GM12878 (cell line): Measurements from ENCODE around the gene WNK2.
A peak's percentile ranks its signal among the peaks of the same experiment; 100 is the strongest.

Experiments
- IRF5 ChIP-seq: fragments of 450-650 bp; IDR thresholded peaks from 2 replicates; pipeline ENCODE4 v1.6.1; 2017; ENCODE audit warnings: borderline replicate concordance
- POLR2AphosphoS5 ChIP-seq: IDR thresholded peaks from 2 replicates; pipeline ENCODE4 v1.6.1; 2011; ENCODE audit warnings: mild to moderate bottlenecking, low read length, inconsistent platforms
- STAT1 ChIP-seq: fragments of 450-650 bp; conservative IDR thresholded peaks from 2 replicates; pipeline ENCODE4 v1.6.1; 2014; ENCODE audit warnings: antibody characterized with exemption, mild to moderate bottlenecking
- TF ChIP-seq, protein P1 (sequence below): IDR thresholded peaks from 2 replicates; pipeline ENCODE4 v1.6.1; 2011; ENCODE audit warnings: mild to moderate bottlenecking, low read depth, low read length, moderate library complexity; ENCODE audit not compliant: insufficient replicate concordance
- TF ChIP-seq, protein P2 (sequence below), 3 experiments: IDR thresholded peaks in 2 of 3; conservative IDR thresholded peaks in 1 of 3; 2 replicates each; pipeline ENCODE4 v1.5.1; 2011; ENCODE audit warnings: low read depth in 3 of 3, low read length in 3 of 3, mild to moderate bottlenecking in 3 of 3, control low read depth in 2 of 3, moderate library complexity in 2 of 3, inconsistent platforms in 1 of 3, mixed read lengths in 1 of 3; ENCODE audit not compliant: control insufficient read depth in 2 of 3, insufficient read depth in 1 of 3; ENCODE audit errors: extremely low read depth in 1 of 3

DNA sequence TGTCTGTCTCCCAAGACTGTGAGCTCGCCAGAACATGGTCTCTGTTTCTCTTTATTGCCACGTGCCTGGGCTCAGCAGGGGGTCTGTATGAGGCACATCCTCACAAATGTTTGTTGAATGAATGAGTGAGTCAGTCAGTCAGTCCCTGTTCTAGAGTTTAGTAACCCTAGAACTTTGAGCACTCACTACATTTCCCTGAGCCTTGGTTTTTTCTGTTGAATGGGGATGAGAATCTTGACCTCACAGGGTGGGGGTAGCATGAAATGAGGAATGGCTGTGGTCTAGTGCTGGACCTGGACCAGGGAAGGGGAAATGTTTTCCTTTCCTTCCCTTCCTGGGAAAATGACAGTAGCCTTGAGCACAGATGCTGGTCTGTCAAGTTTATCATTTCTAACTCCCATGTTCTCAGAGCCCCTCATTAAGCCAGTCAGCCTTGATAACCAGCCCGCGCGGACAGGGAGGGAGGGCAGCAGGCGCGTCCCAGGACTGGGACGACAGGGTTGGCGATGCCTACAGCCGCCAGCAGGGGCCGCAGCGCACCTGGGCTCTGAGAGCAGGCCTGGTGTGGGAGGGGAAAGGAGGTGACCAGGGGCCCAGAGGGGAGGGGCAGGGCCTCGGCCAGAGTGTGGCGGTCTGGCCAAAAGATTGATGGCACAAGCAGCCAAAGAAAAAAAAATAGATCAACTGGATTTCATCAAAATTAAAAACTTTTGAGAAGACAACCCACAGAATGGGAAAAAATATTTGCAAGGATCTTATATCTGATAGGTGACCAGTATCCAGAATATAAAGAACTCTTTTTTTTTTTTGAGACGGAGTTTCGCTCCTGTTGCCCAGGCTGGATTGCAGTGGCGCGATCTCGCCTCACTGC lies 24.1 kb upstream of the WNK2 start:
- TF ChIP-seq STAT1 (no peak), IRF5 (no peak), POLR2AphosphoS5 (no peak)
- TF ChIP-seq, protein P1, sequence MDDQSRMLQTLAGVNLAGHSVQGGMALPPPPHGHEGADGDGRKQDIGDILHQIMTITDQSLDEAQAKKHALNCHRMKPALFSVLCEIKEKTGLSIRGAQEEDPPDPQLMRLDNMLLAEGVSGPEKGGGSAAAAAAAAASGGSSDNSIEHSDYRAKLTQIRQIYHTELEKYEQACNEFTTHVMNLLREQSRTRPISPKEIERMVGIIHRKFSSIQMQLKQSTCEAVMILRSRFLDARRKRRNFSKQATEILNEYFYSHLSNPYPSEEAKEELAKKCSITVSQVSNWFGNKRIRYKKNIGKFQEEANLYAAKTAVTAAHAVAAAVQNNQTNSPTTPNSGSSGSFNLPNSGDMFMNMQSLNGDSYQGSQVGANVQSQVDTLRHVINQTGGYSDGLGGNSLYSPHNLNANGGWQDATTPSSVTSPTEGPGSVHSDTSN, result no peak
- TF ChIP-seq, protein P2, sequence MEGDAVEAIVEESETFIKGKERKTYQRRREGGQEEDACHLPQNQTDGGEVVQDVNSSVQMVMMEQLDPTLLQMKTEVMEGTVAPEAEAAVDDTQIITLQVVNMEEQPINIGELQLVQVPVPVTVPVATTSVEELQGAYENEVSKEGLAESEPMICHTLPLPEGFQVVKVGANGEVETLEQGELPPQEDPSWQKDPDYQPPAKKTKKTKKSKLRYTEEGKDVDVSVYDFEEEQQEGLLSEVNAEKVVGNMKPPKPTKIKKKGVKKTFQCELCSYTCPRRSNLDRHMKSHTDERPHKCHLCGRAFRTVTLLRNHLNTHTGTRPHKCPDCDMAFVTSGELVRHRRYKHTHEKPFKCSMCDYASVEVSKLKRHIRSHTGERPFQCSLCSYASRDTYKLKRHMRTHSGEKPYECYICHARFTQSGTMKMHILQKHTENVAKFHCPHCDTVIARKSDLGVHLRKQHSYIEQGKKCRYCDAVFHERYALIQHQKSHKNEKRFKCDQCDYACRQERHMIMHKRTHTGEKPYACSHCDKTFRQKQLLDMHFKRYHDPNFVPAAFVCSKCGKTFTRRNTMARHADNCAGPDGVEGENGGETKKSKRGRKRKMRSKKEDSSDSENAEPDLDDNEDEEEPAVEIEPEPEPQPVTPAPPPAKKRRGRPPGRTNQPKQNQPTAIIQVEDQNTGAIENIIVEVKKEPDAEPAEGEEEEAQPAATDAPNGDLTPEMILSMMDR (IDR thresholded peaks at IDR 0.05 in 2 of 3, conservative IDR thresholded peaks at IDR 0.05 in 1 of 3; ENCODE audit: control insufficient read depth in 2 of 3, extremely low read depth in 1 of 3, insufficient read depth in 1 of 3, low read depth in 3 of 3, low read length in 3 of 3), result peak; percentile 98 to 100 (median 98); a peak in 5 of 6 replicates
